WTC11 (cell line): ENCODE measurements around the gene ZNF311.

ENCODE experiments used
- CTCF ChIP-seq: fragments of 200-600 bp; IDR thresholded peaks from 2 replicates; pipeline ENCODE4 v1.8.0; 2022; ENCODE audit warnings: antibody characterized with exemption
- E2F1 ChIP-seq: sonication (generic); formaldehyde crosslinking; IDR thresholded peaks from 2 replicates; pipeline ENCODE4 v1.8.0; 2022; ENCODE audit warnings: mild to moderate bottlenecking, missing genetic modification reagents
- MAX ChIP-seq: sonication (generic); formaldehyde crosslinking; IDR thresholded peaks from 2 replicates; pipeline ENCODE4 v1.8.0; 2022; ENCODE audit warnings: mild to moderate bottlenecking, missing genetic modification reagents
- NFE2L1 ChIP-seq: sonication (generic); formaldehyde crosslinking; IDR thresholded peaks from 2 replicates; pipeline ENCODE4 v1.8.1; 2023; ENCODE audit warnings: missing genetic modification reagents
- NR3C1 ChIP-seq: sonication (generic); formaldehyde crosslinking; conservative IDR thresholded peaks from 2 replicates; pipeline ENCODE4 v1.8.1; 2023; ENCODE audit warnings: low read depth, mild to moderate bottlenecking, missing genetic modification reagents
- RELA ChIP-seq: sonication (generic); formaldehyde crosslinking; IDR thresholded peaks from 2 replicates; pipeline ENCODE4 v1.8.1; 2022; ENCODE audit warnings: missing genetic modification reagents, mild to moderate bottlenecking, borderline replicate concordance
- TEAD4 ChIP-seq: sonication (generic); formaldehyde crosslinking; IDR thresholded peaks from 2 replicates; pipeline ENCODE4 v1.8.0; 2022; ENCODE audit warnings: mild to moderate bottlenecking, missing genetic modification reagents
- USF2 ChIP-seq: sonication (generic); formaldehyde crosslinking; IDR thresholded peaks from 2 replicates; pipeline ENCODE4 v1.8.1; 2023; ENCODE audit warnings: mild to moderate bottlenecking, missing genetic modification reagents, moderate library complexity

GRCh38 chr6:29021434-29021833, 16.3 kb upstream of the ZNF311 start:
- TF ChIP-seq NR3C1 (CRISPR knock-in tag) = no peak
- TF ChIP-seq CTCF = no peak
- TF ChIP-seq MAX (CRISPR knock-in tag) = no peak
- no peak for TF ChIP-seq E2F1
- no peak for TF ChIP-seq USF2 (CRISPR knock-in tag)
- no peak for TF ChIP-seq NFE2L1 (CRISPR knock-in tag)
- TF ChIP-seq TEAD4 (CRISPR knock-in tag) = no peak
- no peak for TF ChIP-seq RELA (CRISPR knock-in tag)
